Ishikawa (cell line): ENCODE results near the gene EREG.

Source experiments
- CEBPB ChIP-seq: IDR thresholded peaks from 2 replicates; pipeline ENCODE4 v1.6.1; 2012
- CREB1 ChIP-seq: IDR thresholded peaks from 2 replicates; pipeline ENCODE4 v1.6.1; 2012; ENCODE audit warnings: low read depth
- EGR1 ChIP-seq: IDR thresholded peaks from 2 replicates; pipeline ENCODE4 v1.6.1; 2012
- EP300 ChIP-seq: IDR thresholded peaks from 2 replicates; pipeline ENCODE4 v1.6.1; 2012; ENCODE audit warnings: borderline replicate concordance
- FOXM1 ChIP-seq: IDR thresholded peaks from 2 replicates; pipeline ENCODE4 v1.6.1; 2012; ENCODE audit warnings: low read depth, borderline replicate concordance
- MAX ChIP-seq: IDR thresholded peaks from 2 replicates; pipeline ENCODE4 v1.6.1; 2012
- NFIC ChIP-seq: IDR thresholded peaks from 2 replicates; pipeline ENCODE4 v1.6.1; 2012
- RAD21 ChIP-seq: IDR thresholded peaks from 2 replicates; pipeline ENCODE4 v1.6.1; 2012; ENCODE audit warnings: low read depth
- REST ChIP-seq: IDR thresholded peaks from 2 replicates; pipeline ENCODE4 v1.6.1; 2012; ENCODE audit warnings: low read depth, mild to moderate bottlenecking
- TAF1 ChIP-seq: IDR thresholded peaks from 2 replicates; pipeline ENCODE4 v1.6.1; 2012; ENCODE audit warnings: low read depth, mild to moderate bottlenecking
- TCF12 ChIP-seq: IDR thresholded peaks from 2 replicates; pipeline ENCODE4 v1.6.1; 2012; ENCODE audit warnings: low read depth
- TEAD4 ChIP-seq: IDR thresholded peaks from 2 replicates; pipeline ENCODE4 v1.6.1; 2012
- USF1 ChIP-seq: IDR thresholded peaks from 2 replicates; pipeline ENCODE4 v1.6.1; 2012
- YY1 ChIP-seq: IDR thresholded peaks from 2 replicates; pipeline ENCODE4 v1.6.1; 2012; ENCODE audit warnings: low read depth
- ZBTB7A ChIP-seq: IDR thresholded peaks from 2 replicates; pipeline ENCODE4 v1.6.1; 2012; ENCODE audit warnings: low read depth

Gene EREG

GRCh38 chr4:74428276-74428675 lies 63.3 kb downstream of the EREG start:
- TF ChIP-seq FOXM1: no peak
- TF ChIP-seq EP300: no peak
- no peak for TF ChIP-seq USF1
- no peak for TF ChIP-seq TCF12
- no peak for TF ChIP-seq ZBTB7A
- TF ChIP-seq REST: no peak
- no peak for TF ChIP-seq CEBPB
- TF ChIP-seq NFIC: no peak

GRCh38 chr4:74431113-74431826 lies 66.3 kb downstream of the EREG start:
- TF ChIP-seq NFIC (no peak), CEBPB (no peak), RAD21 (no peak), EP300 (no peak), USF1 (no peak), MAX (no peak), FOXM1 (no peak), TAF1 (no peak), CREB1 (no peak), REST (no peak), TCF12 (no peak), TEAD4 (no peak), ZBTB7A (no peak), EGR1 (no peak), YY1 (no peak)

- TF ChIP-seq MAX: no peak
- no peak for TF ChIP-seq EGR1
- TF ChIP-seq CREB1: no peak
- no peak for TF ChIP-seq NFIC
- TF ChIP-seq TAF1: no peak
- no peak for TF ChIP-seq FOXM1
- no peak for TF ChIP-seq TEAD4
- TF ChIP-seq USF1: no peak
- TF ChIP-seq REST: no peak
- TF ChIP-seq TCF12: no peak
- no peak for TF ChIP-seq EP300
- no peak for TF ChIP-seq ZBTB7A
- TF ChIP-seq RAD21: no peak
- TF ChIP-seq CEBPB: no peak
- TF ChIP-seq YY1: no peak
These were observed 68.1 kb downstream of the EREG start for GRCh38 chr4:74433043-74433442.

GRCh38 chr4:74433541-74434172 lies 68.7 kb downstream of the EREG start:
- no peak for TF ChIP-seq MAX
